Measurements from ENCODE around the gene RABGAP1L.

RABGAP1L gene

GRCh38 chr1:174366946-174367345 lies 207.6 kb downstream of the RABGAP1L start:
- Mint-ChIP-seq H3K27me3 (ENCODE audit: low read depth, poor library complexity) (peaks cover 3% of the 10 kb centered on the region), H3K4me1 (peaks cover 6% of the 10 kb centered on the region), H3K9me3 (peaks cover 11% of the 10 kb centered on the region), H3K27ac (peak overlapping the region; percentile 40), H3K36me3 (ENCODE audit: low read depth) (no peaks in the 10 kb centered on the region), H3K4me3 (no peak overlapping the region)
- TF ChIP-seq CTCF (IDR thresholded peaks at IDR 0.05): no peak
- no peak for DNase-seq

DNA sequence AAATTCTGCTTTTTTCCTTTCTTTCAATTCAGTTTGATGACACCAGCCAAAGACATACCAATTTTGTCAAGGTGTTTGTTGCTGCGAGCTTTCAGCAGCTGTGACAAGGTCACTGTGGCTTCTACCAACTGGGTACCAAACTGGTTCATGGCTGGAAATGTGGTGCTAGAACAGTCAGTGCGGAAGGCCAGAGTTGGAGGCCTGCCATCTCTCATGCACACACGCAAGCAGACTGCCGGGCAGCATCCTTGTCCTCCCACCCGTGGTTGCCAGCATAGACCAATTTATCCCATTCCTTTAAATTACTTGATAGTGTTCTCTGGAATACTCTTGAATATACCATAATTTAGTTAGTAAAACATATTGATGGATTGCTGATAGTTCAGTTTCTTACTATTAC lies 208.6 kb downstream of the RABGAP1L start:
- H3K9me3 Mint-ChIP-seq: peaks cover 7% of the 10 kb centered on the region
- no peak for TF ChIP-seq CTCF (IDR thresholded peaks at IDR 0.05)
- peaks cover 6% of the 10 kb centered on the region for H3K4me1 Mint-ChIP-seq
- H3K36me3 Mint-ChIP-seq (ENCODE audit: low read depth): no peaks in the 10 kb centered on the region
- peaks cover 2% of the 10 kb centered on the region for H3K27me3 Mint-ChIP-seq (ENCODE audit: low read depth, poor library complexity)
- H3K4me3 Mint-ChIP-seq: no peak overlapping the region
- H3K27ac Mint-ChIP-seq: no peak overlapping the region
- no peak for DNase-seq

DNA sequence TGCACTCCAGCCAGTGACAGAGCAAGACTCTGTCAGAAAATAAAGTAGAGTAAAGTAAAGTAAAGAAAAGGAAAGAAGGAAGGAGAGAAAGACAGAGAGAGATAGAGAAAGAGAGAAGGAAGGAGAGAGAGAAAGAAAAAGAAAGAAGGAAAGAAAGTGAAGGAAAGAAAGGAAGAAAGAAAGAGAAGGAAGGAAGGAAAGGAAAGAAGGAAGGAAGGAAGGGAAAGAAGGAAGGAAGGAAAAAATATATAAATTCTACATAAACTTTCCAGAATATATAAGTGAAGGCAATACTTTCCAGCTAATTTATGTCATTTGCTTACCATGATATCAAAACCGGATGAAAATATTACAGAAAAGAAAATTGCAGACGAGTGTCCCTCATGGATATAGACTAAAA lies 216.7 kb downstream of the RABGAP1L start:
- Mint-ChIP-seq H3K27ac (no peak overlapping the region), H3K36me3 (ENCODE audit: low read depth) (no peaks in the 10 kb centered on the region), H3K4me1 (no peaks in the 10 kb centered on the region), H3K27me3 (ENCODE audit: low read depth, poor library complexity) (peaks cover 4% of the 10 kb centered on the region), H3K4me3 (no peak overlapping the region), H3K9me3 (peaks cover 7% of the 10 kb centered on the region)
- TF ChIP-seq CTCF (IDR thresholded peaks at IDR 0.05): no peak
- no peak for DNase-seq

DNA sequence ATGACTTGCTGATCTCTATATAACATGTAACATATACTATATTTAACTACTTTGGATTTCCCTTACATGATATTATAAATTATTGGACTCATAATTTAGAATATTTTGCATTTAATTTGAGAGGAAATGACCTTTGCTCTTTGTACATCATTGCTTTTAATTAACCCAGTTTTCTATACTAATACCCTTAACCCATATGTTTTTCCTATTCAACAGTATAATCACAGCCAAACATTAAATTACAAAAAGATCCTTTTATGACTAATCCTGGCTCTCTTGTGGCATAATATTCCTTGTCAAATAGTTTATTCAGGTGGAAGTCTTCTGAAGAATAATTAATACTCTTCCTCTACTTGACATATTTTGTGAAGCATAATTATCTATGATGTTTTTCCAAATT lies 232.4 kb downstream of the RABGAP1L start:
- Mint-ChIP-seq H3K4me1 (no peaks in the 10 kb centered on the region), H3K9me3 (no peaks in the 10 kb centered on the region), H3K27ac (no peak overlapping the region), H3K4me3 (no peak overlapping the region), H3K36me3 (ENCODE audit: low read depth) (no peaks in the 10 kb centered on the region), H3K27me3 (ENCODE audit: low read depth, poor library complexity) (no peaks in the 10 kb centered on the region)
- TF ChIP-seq CTCF (IDR thresholded peaks at IDR 0.05): no peak
- no peak for DNase-seq

DNA sequence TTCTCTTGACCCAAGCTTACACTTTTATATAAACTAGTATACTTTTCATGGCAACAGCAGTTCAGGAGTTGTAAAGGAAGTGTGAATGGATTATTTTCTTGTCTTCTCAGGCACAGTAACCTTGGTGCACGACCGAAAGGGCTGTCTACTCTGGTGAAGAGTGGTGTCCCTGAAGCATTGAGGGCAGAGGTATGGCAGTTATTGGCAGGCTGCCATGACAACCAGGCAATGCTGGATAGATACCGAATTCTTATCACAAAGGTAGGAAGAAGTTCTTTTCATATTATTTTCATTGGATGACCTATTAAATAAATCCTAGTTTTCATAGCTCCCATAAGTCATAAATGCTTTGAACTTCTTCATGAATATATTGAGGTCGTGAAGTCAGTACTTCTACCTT lies 234.6 kb downstream of the RABGAP1L start:
- no peak overlapping the region for H3K4me3 Mint-ChIP-seq
- H3K36me3 Mint-ChIP-seq (ENCODE audit: low read depth): no peaks in the 10 kb centered on the region
- no peak for DNase-seq
- H3K27ac Mint-ChIP-seq: no peak overlapping the region
- no peaks in the 10 kb centered on the region for H3K27me3 Mint-ChIP-seq (ENCODE audit: low read depth, poor library complexity)
- TF ChIP-seq CTCF (IDR thresholded peaks at IDR 0.05): no peak
- H3K9me3 Mint-ChIP-seq: no peaks in the 10 kb centered on the region
- no peaks in the 10 kb centered on the region for H3K4me1 Mint-ChIP-seq

DNA sequence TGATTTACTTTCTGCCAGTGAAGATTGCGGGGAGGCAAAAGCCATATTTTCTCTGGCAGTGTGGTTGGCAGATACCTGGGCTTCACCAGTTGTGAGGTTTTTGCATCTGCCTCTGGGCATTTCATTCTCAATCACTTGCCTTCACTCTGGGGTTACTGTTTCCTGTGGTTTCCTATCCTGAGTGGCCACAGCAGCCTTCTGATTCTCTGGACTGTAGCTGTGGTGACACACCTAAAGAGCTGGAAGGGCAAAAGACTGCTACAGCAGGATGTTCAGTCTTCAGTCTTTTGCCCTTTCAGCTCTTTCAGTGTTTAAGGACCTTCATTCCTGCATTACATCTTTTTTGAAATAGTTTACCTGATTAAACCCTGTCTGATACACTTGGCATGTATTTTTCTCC lies 237.9 kb downstream of the RABGAP1L start:
- H3K27ac Mint-ChIP-seq: peak overlapping the region; percentile 75
- DNase-seq: no peak
- no peaks in the 10 kb centered on the region for H3K4me1 Mint-ChIP-seq
- H3K4me3 Mint-ChIP-seq: no peak overlapping the region
- TF ChIP-seq CTCF (IDR thresholded peaks at IDR 0.05): no peak
- H3K36me3 Mint-ChIP-seq (ENCODE audit: low read depth): peaks cover 6% of the 10 kb centered on the region
- no peaks in the 10 kb centered on the region for H3K9me3 Mint-ChIP-seq
- H3K27me3 Mint-ChIP-seq (ENCODE audit: low read depth, poor library complexity): no peaks in the 10 kb centered on the region
